HEK293T (cell line): ENCODE results near the gene TREM2.
"Not testable (repeated sequence)": the region's sequence is repeated elsewhere in the genome, so short reads cannot be mapped to it uniquely, and the experiment has no call there.

Experiments
- CTCF ChIA-PET: fragments of 350-600 bp; formaldehyde crosslinking; extraction: SDS; loops from one replicate; lab custom pipeline; 2021; ENCODE audit warnings: antibody characterized with exemption, inconsistent platforms; lab: Yijun Ruan, JAX
- POLR2A ChIA-PET: fragments of 350-600 bp; formaldehyde crosslinking; extraction: SDS; loops from one replicate; lab custom pipeline; 2020; ENCODE audit warnings: antibody characterized with exemption, inconsistent platforms; lab: Yijun Ruan, JAX
- DNase-seq: peaks from one replicate; pipeline ENCODE4 v3.0.0; 2012; ENCODE audit warnings: mixed read lengths; ENCODE audit errors: extremely low spot score
- ARNT ChIP-seq: fragments of 450-650 bp; IDR thresholded peaks from 2 replicates; pipeline ENCODE4 v1.6.1; 2017; ENCODE audit warnings: mild to moderate bottlenecking
- BHLHE40 ChIP-seq: fragments of 450-650 bp; IDR thresholded peaks from 2 replicates; pipeline ENCODE4 v1.6.1; 2016; ENCODE audit warnings: mild to moderate bottlenecking, moderate library complexity, borderline replicate concordance
- CTBP1 ChIP-seq: fragments of 450-650 bp; IDR thresholded peaks from 2 replicates; pipeline ENCODE4 v1.6.1; 2016; ENCODE audit warnings: borderline replicate concordance
- ELF4 ChIP-seq: fragments of 450-650 bp; IDR thresholded peaks from 2 replicates; pipeline ENCODE4 v1.6.1; 2017; ENCODE audit warnings: antibody characterized with exemption
- FOXA1 ChIP-seq: fragments of 450-650 bp; IDR thresholded peaks from 2 replicates; pipeline ENCODE4 v1.6.1; 2016; ENCODE audit warnings: mild to moderate bottlenecking
- FOXK2 ChIP-seq: fragments of 450-650 bp; IDR thresholded peaks from 2 replicates; pipeline ENCODE4 v1.6.1; 2016; ENCODE audit warnings: mild to moderate bottlenecking
- FOXM1 ChIP-seq: fragments of 450-650 bp; IDR thresholded peaks from 2 replicates; pipeline ENCODE4 v1.6.1; 2017; ENCODE audit warnings: mild to moderate bottlenecking, borderline replicate concordance
- HDGF ChIP-seq: fragments of 450-650 bp; IDR thresholded peaks from 2 replicates; pipeline ENCODE4 v1.6.1; 2017; ENCODE audit warnings: antibody characterized with exemption, borderline replicate concordance
- L3MBTL2 ChIP-seq: fragments of 450-650 bp; conservative IDR thresholded peaks from 2 replicates; pipeline ENCODE4 v1.6.1; 2016; ENCODE audit warnings: mild to moderate bottlenecking
- LEF1 ChIP-seq: fragments of 450-650 bp; IDR thresholded peaks from 2 replicates; pipeline ENCODE4 v1.6.1; 2017; ENCODE audit warnings: mild to moderate bottlenecking, borderline replicate concordance
- NFRKB ChIP-seq: fragments of 450-650 bp; IDR thresholded peaks from 2 replicates; pipeline ENCODE4 v1.6.1; 2016; ENCODE audit warnings: mild to moderate bottlenecking, moderate library complexity
- SP1 ChIP-seq: fragments of 450-650 bp; IDR thresholded peaks from 2 replicates; pipeline ENCODE4 v1.6.1; 2017
- SUZ12 ChIP-seq: fragments of 450-650 bp; IDR thresholded peaks from 2 replicates; pipeline ENCODE4 v1.6.1; 2016; ENCODE audit warnings: mild to moderate bottlenecking
- TARDBP ChIP-seq: fragments of 450-650 bp; IDR thresholded peaks from 2 replicates; pipeline ENCODE4 v1.6.1; 2016
- ZNF384 ChIP-seq: fragments of 450-650 bp; IDR thresholded peaks from 2 replicates; pipeline ENCODE4 v1.6.1; 2016
- TF ChIP-seq, protein P1 (sequence below): fragments of 450-650 bp; IDR thresholded peaks from 2 replicates; pipeline ENCODE4 v1.6.1; 2016

The TREM2 gene

DNA sequence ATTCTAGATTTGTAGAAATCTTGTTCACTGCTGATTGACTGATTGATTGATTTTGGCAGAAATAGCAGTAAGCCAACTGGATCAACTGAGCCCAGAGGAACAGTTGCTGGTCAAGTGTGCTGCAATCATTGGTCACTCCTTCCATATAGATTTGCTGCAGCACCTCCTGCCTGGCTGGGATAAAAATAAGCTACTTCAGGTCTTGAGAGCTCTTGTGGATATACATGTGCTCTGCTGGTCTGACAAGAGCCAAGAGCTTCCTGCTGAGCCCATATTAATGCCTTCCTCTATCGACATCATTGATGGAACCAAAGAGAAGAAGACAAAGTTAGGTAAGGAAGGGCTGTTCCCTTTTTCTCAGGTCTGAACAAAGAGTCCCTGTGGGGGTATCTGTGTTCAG lies 40.0 kb downstream of the TREM2 start:
- no peak for DNase-seq
- ChIA-PET CTCF (no interaction called here), POLR2A (no interaction called here)
- TF ChIP-seq SUZ12: no peak
- no peak for TF ChIP-seq FOXA1

DNA sequence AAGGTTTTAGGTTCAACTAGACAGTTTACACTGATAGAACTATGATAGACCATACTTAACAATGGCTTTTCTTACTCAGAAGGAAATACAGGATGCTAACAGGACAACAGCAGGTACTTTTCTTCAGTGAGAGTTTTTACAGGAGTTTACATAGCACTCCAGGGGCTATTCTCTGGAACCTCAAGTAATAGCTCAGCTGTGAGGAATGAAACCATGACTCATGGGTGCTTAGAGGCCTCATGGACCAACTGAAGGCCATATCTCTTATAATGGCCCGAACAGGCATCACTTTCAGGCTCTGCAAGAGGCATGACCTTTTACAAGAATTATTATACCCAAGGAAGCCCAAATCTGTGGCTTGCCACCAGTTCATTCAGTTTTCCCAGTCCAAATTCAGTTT lies 40.5 kb downstream of the TREM2 start:
- ChIA-PET CTCF (no interaction called here), POLR2A (no interaction called here)
- DNase-seq: no peak
- no peak for TF ChIP-seq FOXA1
- no peak for TF ChIP-seq HDGF
- TF ChIP-seq ARNT: no peak
- TF ChIP-seq TARDBP: no peak
- TF ChIP-seq SP1: no peak
- no peak for TF ChIP-seq ZNF384
- no peak for TF ChIP-seq NFRKB
- no peak for TF ChIP-seq ELF4
- TF ChIP-seq, protein P1, sequence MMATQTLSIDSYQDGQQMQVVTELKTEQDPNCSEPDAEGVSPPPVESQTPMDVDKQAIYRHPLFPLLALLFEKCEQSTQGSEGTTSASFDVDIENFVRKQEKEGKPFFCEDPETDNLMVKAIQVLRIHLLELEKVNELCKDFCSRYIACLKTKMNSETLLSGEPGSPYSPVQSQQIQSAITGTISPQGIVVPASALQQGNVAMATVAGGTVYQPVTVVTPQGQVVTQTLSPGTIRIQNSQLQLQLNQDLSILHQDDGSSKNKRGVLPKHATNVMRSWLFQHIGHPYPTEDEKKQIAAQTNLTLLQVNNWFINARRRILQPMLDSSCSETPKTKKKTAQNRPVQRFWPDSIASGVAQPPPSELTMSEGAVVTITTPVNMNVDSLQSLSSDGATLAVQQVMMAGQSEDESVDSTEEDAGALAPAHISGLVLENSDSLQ: no peak
- TF ChIP-seq CTBP1: no peak
- TF ChIP-seq SUZ12: no peak
- TF ChIP-seq L3MBTL2: no peak
- TF ChIP-seq BHLHE40: no peak
- TF ChIP-seq FOXK2: no peak
- TF ChIP-seq FOXM1: no peak
- no peak for TF ChIP-seq LEF1

DNA sequence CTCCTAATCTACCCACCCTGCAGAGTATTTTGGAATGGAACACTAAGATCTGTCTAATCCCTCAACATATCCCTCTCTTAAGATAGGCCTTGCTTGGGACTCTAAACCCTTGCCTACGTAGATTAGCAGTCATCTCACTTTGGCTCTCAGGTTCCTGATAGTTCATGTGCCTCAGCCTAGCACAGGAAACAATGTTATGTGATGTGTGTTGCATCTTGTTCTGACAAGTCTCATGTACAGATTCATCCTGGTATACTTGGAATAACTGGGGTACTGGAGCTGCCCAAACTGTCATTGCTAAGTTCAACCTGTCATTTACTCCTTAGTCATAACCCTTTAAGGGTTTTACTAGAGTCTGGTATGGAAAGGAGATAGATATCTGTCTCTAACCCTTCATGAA lies 42.9 kb downstream of the TREM2 start:
- POLR2A ChIA-PET: no interaction called here
- no peak for DNase-seq
- CTCF ChIA-PET: no interaction called here
- TF ChIP-seq HDGF (no peak), BHLHE40 (no peak), ZNF384 (no peak), ELF4 (no peak), NFRKB (no peak), TARDBP (no peak), FOXK2 (no peak)

DNA sequence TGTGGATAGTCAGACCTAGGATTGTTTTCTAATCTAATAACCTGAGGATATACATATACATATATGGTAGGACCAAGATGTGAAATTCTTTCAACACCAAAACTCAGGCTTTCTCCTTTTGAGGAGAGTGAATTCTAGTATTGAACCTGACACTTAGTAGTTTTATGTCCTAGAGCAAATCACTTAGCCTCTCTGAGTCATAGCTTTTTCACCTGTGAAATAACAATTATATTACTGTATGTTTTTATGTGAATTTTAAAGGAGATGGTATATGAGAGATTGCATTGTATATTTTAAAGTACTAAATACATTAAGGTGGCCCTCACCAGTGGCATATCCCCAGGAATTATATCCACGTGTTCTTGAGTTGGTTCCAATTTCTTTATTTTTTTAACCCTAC lies 43.4 kb downstream of the TREM2 start:
- ChIA-PET CTCF (interaction anchor here (0.6 kb wide), 1 partner anchor 44 kb away, joined by 4 read pairs; no protein-coding TSS in a partner anchor), POLR2A (no interaction called here)
- DNase-seq: no peak
- TF ChIP-seq FOXK2 (no peak), FOXM1 (no peak), SP1 (no peak), L3MBTL2 (no peak), TARDBP (no peak), ELF4 (no peak), CTBP1 (no peak)
- TF ChIP-seq, protein P1: no peak

DNA sequence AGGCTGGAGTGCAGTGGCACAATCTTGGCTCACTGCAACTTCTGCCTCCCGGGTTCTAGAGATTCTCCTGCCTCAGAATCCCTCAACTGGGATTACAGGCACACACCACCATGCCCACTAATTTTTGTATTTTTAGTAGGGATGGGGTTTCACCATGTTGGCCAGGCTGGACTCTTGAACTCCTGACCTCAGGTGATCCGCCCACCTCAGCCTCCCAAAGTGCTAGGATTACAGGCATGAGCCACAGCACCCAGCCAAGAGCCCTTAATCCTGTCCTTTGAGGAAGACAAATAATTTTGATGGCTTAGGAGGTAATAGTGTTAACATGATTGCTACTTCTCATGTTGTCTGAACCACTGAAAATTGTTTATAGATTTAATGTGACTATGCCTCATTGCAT lies 47.9 kb downstream of the TREM2 start:
- DNase-seq, POLR2A ChIA-PET, CTCF ChIA-PET: not testable (repeated sequence)

DNA sequence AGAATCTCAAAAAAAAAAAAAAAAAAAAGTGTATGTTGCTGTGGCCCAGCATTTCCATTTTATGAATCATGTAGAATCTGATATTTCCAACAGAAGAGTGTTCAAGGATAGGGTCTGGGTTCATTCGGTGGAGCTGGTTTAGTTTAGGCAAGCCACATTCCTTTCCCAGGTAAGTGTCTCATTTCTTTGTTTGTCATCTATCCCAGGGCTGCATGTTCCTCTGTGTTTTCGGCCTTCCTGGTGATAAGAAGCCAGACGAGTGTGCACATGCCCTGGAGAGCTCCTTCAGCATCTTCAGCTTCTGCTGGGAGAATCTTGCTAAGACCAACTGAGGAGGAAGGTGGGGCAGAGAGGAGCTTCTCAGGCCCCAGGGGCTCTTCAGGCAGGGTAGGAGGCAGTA lies 51.9 kb downstream of the TREM2 start:
- POLR2A ChIA-PET: no interaction called here

More for the DNA sequence above, 51.9 kb downstream of the TREM2 start:
- DNase-seq: no peak
- CTCF ChIA-PET: no interaction called here
- TF ChIP-seq, protein P1: no peak
- TF ChIP-seq ZNF384 (no peak), BHLHE40 (no peak), TARDBP (no peak), FOXK2 (no peak), FOXM1 (no peak), LEF1 (no peak), CTBP1 (no peak)
